Heart left ventricle (tissue), 13 donors: Measurements from ENCODE around the gene LETM1.

Experiments
- CTCF ChIP-seq, 12 donors: fragments of 200-600 bp; sonication (generic) in 4 of 12; IDR thresholded peaks; one replicate each; pipeline versions ENCODE4 v1.5.0 to v1.8.0; 2018 to 2022; ENCODE audit warnings: antibody characterized with exemption in 12 of 12, mild to moderate bottlenecking in 5 of 12
- POLR2A ChIP-seq, 2 donors: fragments of 450-650 bp; IDR thresholded peaks; one replicate each; pipeline ENCODE4 v1.6.1; 2017; ENCODE audit warnings: antibody characterized with exemption in 2 of 2, mild to moderate bottlenecking in 2 of 2, moderate library complexity in 2 of 2
- donor health status: ischemic (EF 13 %, LVEDD 7.1; RV severe dilation, severe dysfunction).
- donor health status: DM: no; HTN: yes; CAD: no.
- donor health status: DM: no; HTN: no; CAD: no.
- donor health status: ischemic (EF 25% LVEDD 6.9; RV normal size, moderate dysfunction).
- donor health status: ischemic (EF 25% LVEDD 5.7; RV mildly dilated, moderate dysfunction).
- donor health status: ischemic (EF 35%, LVEDD 5.7; RV mildly dilated, moderate dysfunction).
- donor health status: nonischemic (EF 11% LVEDD 7.7; RV severe dilation, severe dysfunction).
- donor health status: DM: yes; HTN: yes; CAD: no.
- donor health status: PGD.
- donor health status: ischemic (EF 29% LVEDD 5.4; RV normal size, mild dysfunction).
- donor health status: nonischemic (EF 23%, LVEDD 6.1; RV moderate dilation, normal function).

GRCh38 chr4:1885414-1885813 lies 29.5 kb upstream of the LETM1 start:
- TF ChIP-seq CTCF (IDR thresholded peaks at IDR 0.05): no peak
- TF ChIP-seq POLR2A (IDR thresholded peaks at IDR 0.05): no peak
